Measurements from ENCODE around the gene ME3. TPM values are rescaled to one million over a fixed set of nuclear protein-coding genes. Genes with fewer than 3 reads are reported as not detected.
A peak's percentile ranks its signal among the peaks of the same experiment; 100 is the strongest.

ME3 gene
- total and polyA plus RNA-seq, 2 donors, result 9.5 to 10.1 TPM

DNA sequence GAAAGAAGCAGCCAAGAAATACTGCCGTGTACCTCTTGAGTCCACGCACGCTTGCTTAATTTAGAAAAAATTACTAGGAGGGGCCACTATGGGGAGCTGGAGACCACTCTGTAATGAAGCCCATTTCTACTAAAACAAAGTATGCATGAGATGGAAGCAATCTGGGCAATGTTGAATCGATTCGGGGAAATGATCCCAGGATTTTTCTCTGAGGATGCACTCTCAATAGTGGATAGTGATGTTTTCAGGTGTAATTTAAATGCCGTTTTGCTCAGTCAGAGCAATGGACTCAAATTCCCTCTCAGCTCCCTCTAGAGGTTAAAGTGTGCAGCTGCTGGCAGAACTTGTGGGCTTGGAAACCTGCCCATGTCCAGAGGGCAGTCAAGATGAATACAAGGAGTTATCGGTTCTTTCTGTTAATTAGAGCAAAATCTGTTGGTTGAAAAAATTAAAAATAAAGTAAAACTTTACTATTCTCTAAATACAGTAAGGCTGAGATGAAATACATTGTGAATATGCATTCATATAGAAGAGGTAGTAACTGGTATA lies 64.1 kb downstream of the ME3 start:
- Histone ChIP-seq H3K9me3 (ENCODE audit: control insufficient read depth in 2 of 2, insufficient read depth in 1 of 2, low read length in 1 of 2) (no peaks in the 10 kb centered on the region), H3K36me3 (ENCODE audit: control insufficient read depth in 2 of 2, insufficient read depth in 2 of 2, low read length in 1 of 2) (no peaks in the 10 kb centered on the region), H3K4me1 (ENCODE audit: control insufficient read depth in 2 of 2, insufficient read depth in 2 of 2, low read length in 2 of 2) (peaks cover 0 to 2% of the 10 kb centered on the region in 2 donors), H3K27me3 (ENCODE audit: control insufficient read depth in 2 of 2, insufficient read depth in 1 of 2, low read length in 1 of 2) (no peaks in the 10 kb centered on the region), H3K4me3 (ENCODE audit: low read length in 2 of 2) (no peak overlapping the region), H3K27ac (ENCODE audit: low read depth in 1 of 2, low read length in 1 of 2) (no peak overlapping the region)
- 21% methylated on average over 7 of the region's 7 CpGs for WGBS
- DNase-seq (ENCODE audit: low read depth in 6 of 9, low spot score in 9 of 9), result peak in 8 of 9 donors; percentile 13 to 59 (median 26)

GRCh38 chr11:86606836-86607481 lies 65.5 kb downstream of the ME3 start:
- Histone ChIP-seq H3K4me1 (ENCODE audit: control insufficient read depth in 2 of 2, insufficient read depth in 2 of 2, low read length in 2 of 2) (peaks cover 0 to 2% of the 10 kb centered on the region in 2 donors), H3K4me3 (ENCODE audit: low read length in 2 of 2) (no peak overlapping the region), H3K27ac (ENCODE audit: low read depth in 1 of 2, low read length in 1 of 2) (no peak overlapping the region), H3K27me3 (ENCODE audit: control insufficient read depth in 2 of 2, insufficient read depth in 1 of 2, low read length in 1 of 2) (no peaks in the 10 kb centered on the region), H3K9me3 (ENCODE audit: control insufficient read depth in 2 of 2, insufficient read depth in 1 of 2, low read length in 1 of 2) (no peaks in the 10 kb centered on the region), H3K36me3 (ENCODE audit: control insufficient read depth in 2 of 2, insufficient read depth in 2 of 2, low read length in 1 of 2) (no peaks in the 10 kb centered on the region)
- 91% methylated on average over 1 of the region's 1 CpG for WGBS
- DNase-seq (ENCODE audit: low read depth in 6 of 9, low spot score in 9 of 9), result no peak

DNA sequence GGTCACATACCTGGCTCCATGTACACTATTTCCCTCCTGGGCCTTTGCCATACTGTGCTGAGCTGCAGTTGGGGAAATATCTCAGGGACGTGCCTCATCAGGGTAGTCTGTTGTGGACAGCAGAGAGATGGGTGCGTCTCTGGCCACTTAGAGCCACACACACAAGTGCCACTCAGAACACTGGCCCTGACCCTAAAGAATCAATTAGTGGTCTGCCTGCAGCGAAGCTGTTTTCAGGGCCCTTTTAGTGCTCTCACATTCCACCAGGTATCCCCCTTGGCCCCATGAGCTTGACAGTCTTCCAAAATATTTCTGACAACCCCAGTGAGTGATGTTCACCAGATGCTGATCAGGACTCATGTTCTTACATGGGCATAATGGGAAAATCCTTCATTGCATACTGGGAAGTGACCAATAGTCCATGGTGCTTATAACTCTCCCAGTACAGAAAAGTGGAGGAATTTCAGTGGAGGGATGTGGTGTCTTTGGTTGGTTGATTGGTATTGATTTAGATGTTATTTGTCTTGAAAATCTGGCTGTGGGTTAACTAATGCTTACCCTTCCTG lies 66.1 kb downstream of the ME3 start:
- no peak overlapping the region for H3K4me3 ChIP-seq (ENCODE audit: low read length in 2 of 2)
- 92% methylated on average over 3 of the region's 3 CpGs for WGBS
- H3K36me3 ChIP-seq (ENCODE audit: control insufficient read depth in 2 of 2, insufficient read depth in 2 of 2, low read length in 1 of 2), result no peaks in the 10 kb centered on the region
- no peaks in the 10 kb centered on the region for H3K27me3 ChIP-seq (ENCODE audit: control insufficient read depth in 2 of 2, insufficient read depth in 1 of 2, low read length in 1 of 2)
- H3K4me1 ChIP-seq (ENCODE audit: control insufficient read depth in 2 of 2, insufficient read depth in 2 of 2, low read length in 2 of 2), result peaks cover 0 to 2% of the 10 kb centered on the region in 2 donors
- no peaks in the 10 kb centered on the region for H3K9me3 ChIP-seq (ENCODE audit: control insufficient read depth in 2 of 2, insufficient read depth in 1 of 2, low read length in 1 of 2)
- DNase-seq (ENCODE audit: low read depth in 6 of 9, low spot score in 9 of 9), result no peak
- H3K27ac ChIP-seq (ENCODE audit: low read depth in 1 of 2, low read length in 1 of 2), result no peak overlapping the region

DNA sequence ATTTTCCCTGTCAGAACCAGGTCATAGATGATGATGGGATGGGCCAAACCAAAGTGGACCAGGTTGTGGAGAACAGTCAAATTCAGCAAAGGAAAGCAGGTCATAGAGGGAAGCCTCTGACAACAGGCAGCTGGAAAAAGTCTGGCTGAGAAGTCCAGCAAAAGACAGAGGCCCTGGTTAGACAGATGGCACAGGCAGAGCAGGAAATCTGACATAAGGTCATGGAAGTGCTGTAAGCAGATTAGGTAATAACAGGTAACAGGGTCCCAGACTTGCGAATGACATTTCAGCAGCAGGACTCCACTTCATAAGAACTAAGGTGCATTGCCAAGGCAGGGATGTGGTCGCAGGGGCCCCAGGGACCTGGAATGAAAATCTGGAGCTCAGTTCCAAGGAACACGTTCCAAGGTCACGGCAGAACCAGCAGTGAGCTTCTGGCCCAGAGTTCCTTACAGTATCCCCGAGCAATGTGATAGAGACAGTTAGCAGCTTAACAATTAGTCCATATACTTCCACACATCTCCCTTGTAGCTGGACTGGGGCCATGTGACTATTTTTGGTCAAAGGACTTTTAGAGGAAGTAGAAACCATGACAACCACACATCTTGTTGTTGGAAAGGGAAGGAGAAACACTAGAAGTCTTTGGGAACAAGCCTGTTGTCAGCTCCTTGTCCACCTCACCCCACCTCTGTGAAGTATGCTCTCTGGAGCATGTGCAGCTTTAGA lies 75.4 kb downstream of the ME3 start:
- Histone ChIP-seq H3K27me3 (ENCODE audit: control insufficient read depth in 2 of 2, insufficient read depth in 1 of 2, low read length in 1 of 2) (no peaks in the 10 kb centered on the region), H3K4me1 (ENCODE audit: control insufficient read depth in 2 of 2, insufficient read depth in 2 of 2, low read length in 2 of 2) (no peaks in the 10 kb centered on the region), H3K27ac (ENCODE audit: low read depth in 1 of 2, low read length in 1 of 2) (no peak overlapping the region), H3K4me3 (ENCODE audit: low read length in 2 of 2) (no peak overlapping the region), H3K36me3 (ENCODE audit: control insufficient read depth in 2 of 2, insufficient read depth in 2 of 2, low read length in 1 of 2) (no peaks in the 10 kb centered on the region), H3K9me3 (ENCODE audit: control insufficient read depth in 2 of 2, insufficient read depth in 1 of 2, low read length in 1 of 2) (peaks cover 0 to 5% of the 10 kb centered on the region in 2 donors)
- WGBS, result 94% methylated on average over 5 of the region's 5 CpGs
- no peak for DNase-seq (ENCODE audit: low read depth in 6 of 9, low spot score in 9 of 9)

- no peaks in the 10 kb centered on the region for H3K27me3 ChIP-seq (ENCODE audit: control insufficient read depth in 2 of 2, insufficient read depth in 1 of 2, low read length in 1 of 2)
- 96% methylated on average over 2 of the region's 2 CpGs for WGBS
- no peaks in the 10 kb centered on the region for H3K4me1 ChIP-seq (ENCODE audit: control insufficient read depth in 2 of 2, insufficient read depth in 2 of 2, low read length in 2 of 2)
- no peak overlapping the region for H3K4me3 ChIP-seq (ENCODE audit: low read length in 2 of 2)
- no peaks in the 10 kb centered on the region for H3K36me3 ChIP-seq (ENCODE audit: control insufficient read depth in 2 of 2, insufficient read depth in 2 of 2, low read length in 1 of 2)
- peaks cover 0 to 5% of the 10 kb centered on the region in 2 donors for H3K9me3 ChIP-seq (ENCODE audit: control insufficient read depth in 2 of 2, insufficient read depth in 1 of 2, low read length in 1 of 2)
- no peak for DNase-seq (ENCODE audit: low read depth in 6 of 9, low spot score in 9 of 9)
- H3K27ac ChIP-seq (ENCODE audit: low read depth in 1 of 2, low read length in 1 of 2), result no peak overlapping the region
These were observed 76.5 kb downstream of the ME3 start for GRCh38 chr11:86595955-86596354.

GRCh38 chr11:86595451-86595850 lies 77.0 kb downstream of the ME3 start:
- H3K9me3 ChIP-seq (ENCODE audit: control insufficient read depth in 2 of 2, insufficient read depth in 1 of 2, low read length in 1 of 2), result peaks cover 0 to 5% of the 10 kb centered on the region in 2 donors
- no peaks in the 10 kb centered on the region for H3K4me1 ChIP-seq (ENCODE audit: control insufficient read depth in 2 of 2, insufficient read depth in 2 of 2, low read length in 2 of 2)
- over 99% methylated on average over 3 of the region's 3 CpGs for WGBS
- no peak for DNase-seq (ENCODE audit: low read depth in 6 of 9, low spot score in 9 of 9)
- H3K36me3 ChIP-seq (ENCODE audit: control insufficient read depth in 2 of 2, insufficient read depth in 2 of 2, low read length in 1 of 2), result no peaks in the 10 kb centered on the region
- no peak overlapping the region for H3K27ac ChIP-seq (ENCODE audit: low read depth in 1 of 2, low read length in 1 of 2)
- H3K27me3 ChIP-seq (ENCODE audit: control insufficient read depth in 2 of 2, insufficient read depth in 1 of 2, low read length in 1 of 2), result no peaks in the 10 kb centered on the region
- H3K4me3 ChIP-seq (ENCODE audit: low read length in 2 of 2), result no peak overlapping the region

- Histone ChIP-seq H3K9me3 (ENCODE audit: control insufficient read depth in 2 of 2, insufficient read depth in 1 of 2, low read length in 1 of 2) (peaks cover 0 to 5% of the 10 kb centered on the region in 2 donors), H3K4me1 (ENCODE audit: control insufficient read depth in 2 of 2, insufficient read depth in 2 of 2, low read length in 2 of 2) (no peaks in the 10 kb centered on the region), H3K36me3 (ENCODE audit: control insufficient read depth in 2 of 2, insufficient read depth in 2 of 2, low read length in 1 of 2) (no peaks in the 10 kb centered on the region), H3K27me3 (ENCODE audit: control insufficient read depth in 2 of 2, insufficient read depth in 1 of 2, low read length in 1 of 2) (no peaks in the 10 kb centered on the region), H3K4me3 (ENCODE audit: low read length in 2 of 2) (no peak overlapping the region), H3K27ac (ENCODE audit: low read depth in 1 of 2, low read length in 1 of 2) (no peak overlapping the region)
- no peak for DNase-seq (ENCODE audit: low read depth in 6 of 9, low spot score in 9 of 9)
These were observed 77.7 kb downstream of the ME3 start for GRCh38 chr11:86594746-86595145.

GRCh38 chr11:86593833-86594232 lies 78.6 kb downstream of the ME3 start:
- no peak for DNase-seq (ENCODE audit: low read depth in 6 of 9, low spot score in 9 of 9)
- H3K4me1 ChIP-seq (ENCODE audit: control insufficient read depth in 2 of 2, insufficient read depth in 2 of 2, low read length in 2 of 2), result no peaks in the 10 kb centered on the region
- WGBS, result 86% methylated on average over 4 of the region's 4 CpGs
- H3K9me3 ChIP-seq (ENCODE audit: control insufficient read depth in 2 of 2, insufficient read depth in 1 of 2, low read length in 1 of 2), result peaks cover 0 to 5% of the 10 kb centered on the region in 2 donors
- H3K27me3 ChIP-seq (ENCODE audit: control insufficient read depth in 2 of 2, insufficient read depth in 1 of 2, low read length in 1 of 2), result no peaks in the 10 kb centered on the region
- H3K27ac ChIP-seq (ENCODE audit: low read depth in 1 of 2, low read length in 1 of 2), result no peak overlapping the region
- H3K4me3 ChIP-seq (ENCODE audit: low read length in 2 of 2), result no peak overlapping the region
- H3K36me3 ChIP-seq (ENCODE audit: control insufficient read depth in 2 of 2, insufficient read depth in 2 of 2, low read length in 1 of 2), result no peaks in the 10 kb centered on the region

Data from thymus (tissue), 11 donors.